ENCODE results near the gene SLC25A12. TPM values are rescaled to one million over a fixed set of nuclear protein-coding genes. Genes with fewer than 3 reads are reported as not detected.

SLC25A12 gene
- total and polyA plus RNA-seq, 2 of the 13 experiments (the other 11 are each of a cell fraction or from before 2014, with no cell fraction given) = 8.1 to 15.9 TPM

GRCh38 chr2:171834286-171834685 is 59.8 kb downstream of the SLC25A12 start (continued):
- no peak for TF ChIP-seq TFDP1 (CRISPR knock-in tag; IDR thresholded peaks at IDR 0.05; ENCODE audit: borderline replicate concordance)
- no peak for TF ChIP-seq CENPT (CRISPR knock-in tag; IDR thresholded peaks at IDR 0.05; ENCODE audit: low read depth)
- TF ChIP-seq, protein P1, sequence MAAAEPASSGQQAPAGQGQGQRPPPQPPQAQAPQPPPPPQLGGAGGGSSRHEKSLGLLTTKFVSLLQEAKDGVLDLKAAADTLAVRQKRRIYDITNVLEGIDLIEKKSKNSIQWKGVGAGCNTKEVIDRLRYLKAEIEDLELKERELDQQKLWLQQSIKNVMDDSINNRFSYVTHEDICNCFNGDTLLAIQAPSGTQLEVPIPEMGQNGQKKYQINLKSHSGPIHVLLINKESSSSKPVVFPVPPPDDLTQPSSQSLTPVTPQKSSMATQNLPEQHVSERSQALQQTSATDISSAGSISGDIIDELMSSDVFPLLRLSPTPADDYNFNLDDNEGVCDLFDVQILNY (CRISPR knock-in tag; conservative IDR thresholded peaks at IDR 0.05) = no peak
- TF ChIP-seq, protein P2, sequence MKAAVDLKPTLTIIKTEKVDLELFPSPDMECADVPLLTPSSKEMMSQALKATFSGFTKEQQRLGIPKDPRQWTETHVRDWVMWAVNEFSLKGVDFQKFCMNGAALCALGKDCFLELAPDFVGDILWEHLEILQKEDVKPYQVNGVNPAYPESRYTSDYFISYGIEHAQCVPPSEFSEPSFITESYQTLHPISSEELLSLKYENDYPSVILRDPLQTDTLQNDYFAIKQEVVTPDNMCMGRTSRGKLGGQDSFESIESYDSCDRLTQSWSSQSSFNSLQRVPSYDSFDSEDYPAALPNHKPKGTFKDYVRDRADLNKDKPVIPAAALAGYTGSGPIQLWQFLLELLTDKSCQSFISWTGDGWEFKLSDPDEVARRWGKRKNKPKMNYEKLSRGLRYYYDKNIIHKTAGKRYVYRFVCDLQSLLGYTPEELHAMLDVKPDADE (CRISPR knock-in tag; IDR thresholded peaks at IDR 0.05) = no peak
- no peak for TF ChIP-seq TAF15 (IDR thresholded peaks at IDR 0.05; ENCODE audit: low read depth, low read length, poor library complexity, severe bottlenecking)
- no peak for TF ChIP-seq ZNF207 (IDR thresholded peaks at IDR 0.05; ENCODE audit: borderline replicate concordance)
- TF ChIP-seq ZNF777 (CRISPR knock-in tag; IDR thresholded peaks at IDR 0.05) = no peak
- TF ChIP-seq EP300 (IDR thresholded peaks at IDR 0.05; ENCODE audit: low read depth in 2 of 2, low read length in 2 of 2) = 0 out of 4 replicates have a peak, but pooled peaks of 1 of the 2 experiments have one; percentile 7
- no peak for TF ChIP-seq EP300 (CRISPR knock-in tag; IDR thresholded peaks at IDR 0.05; ENCODE audit: borderline replicate concordance)
- TF ChIP-seq IKZF5 (CRISPR knock-in tag; IDR thresholded peaks at IDR 0.05) = no peak
- peak; percentile 66; the same call in 1 of the 2 replicates for TF ChIP-seq NR2F6 (IDR thresholded peaks at IDR 0.05)
- TF ChIP-seq NR2F6 (CRISPR knock-in tag; IDR thresholded peaks at IDR 0.05) = 0 out of 2 replicates have a peak, but pooled peaks have one; percentile 45
